Stimulated activated naive CD8-positive, alpha-beta T cell treated with anti-CD3 and anti-CD28 coated beads, Interleukin-15, amount 100 ng/mL, for 72 hours (primary cell): Measurements from ENCODE around the gene CSMD2.

ENCODE experiments used
- ATAC-seq: fragments of 150-1000 bp; cut with Tn5 transposase; 2 replicates; pipeline ENCODE4 v1.10.0; 2021; ENCODE audit warnings: mild to moderate bottlenecking, moderate library complexity
- DNase-seq, 2 donors: peaks; one replicate each; pipeline ENCODE4 v3.0.0; 2021 to 2022
- H3K27ac Mint-ChIP-seq, 2 donors: one replicate each; pipeline ENCODE4 v1.8.0; 2022; ENCODE audit warnings: mild to moderate bottlenecking in 2 of 2, mixed read lengths in 2 of 2, moderate library complexity in 2 of 2
- H3K27me3 Mint-ChIP-seq: one replicate; pipeline ENCODE4 v1.8.0; 2022; ENCODE audit warnings: mixed read lengths
- H3K4me1 Mint-ChIP-seq: one replicate; pipeline ENCODE4 v1.8.0; 2022; ENCODE audit warnings: mild to moderate bottlenecking, mixed read lengths
- H3K4me3 Mint-ChIP-seq, 2 donors: one replicate each; pipeline ENCODE4 v1.8.0; 2022; ENCODE audit warnings: mild to moderate bottlenecking in 2 of 2, mixed read lengths in 2 of 2, moderate library complexity in 1 of 2
- H3K9me3 Mint-ChIP-seq, 2 donors: one replicate each; pipeline ENCODE4 v1.8.0; 2022; ENCODE audit warnings: mixed read lengths in 2 of 2

CSMD2 gene

DNA sequence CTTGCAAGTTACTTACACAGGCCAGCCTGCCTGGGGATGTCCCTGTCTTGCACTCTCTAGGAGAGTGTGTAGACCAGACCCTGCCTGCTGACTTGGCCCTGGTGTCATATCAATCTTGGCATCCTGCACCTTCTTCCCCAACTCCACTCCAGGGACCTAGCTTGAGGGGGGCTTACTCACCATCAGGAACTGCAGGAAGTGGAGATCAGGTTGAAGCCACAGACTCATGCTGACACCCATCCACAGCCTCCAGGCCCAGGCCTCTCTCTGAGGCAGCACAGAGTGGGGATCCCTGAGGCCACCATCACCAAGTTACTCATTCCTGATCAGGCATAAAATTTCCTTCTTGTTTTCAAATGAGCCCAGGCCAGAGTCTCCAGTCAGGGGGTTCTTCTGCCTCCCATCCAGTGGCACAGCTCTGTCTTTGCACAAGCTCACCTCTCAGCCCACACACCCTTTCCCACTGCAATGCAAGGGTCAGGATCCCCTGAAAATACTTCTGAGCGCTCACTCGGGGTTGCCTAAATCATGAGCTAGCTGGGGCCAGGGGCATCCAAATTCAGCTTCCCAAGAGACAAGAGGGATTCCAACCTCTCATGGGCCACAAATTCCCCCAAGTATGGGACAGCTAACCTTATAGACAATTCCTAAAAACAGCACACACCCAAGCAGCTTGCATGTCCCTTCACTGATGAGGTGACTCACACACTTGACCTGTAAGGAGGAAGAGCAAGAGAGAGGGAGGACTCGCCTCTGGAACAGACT is 33.5 kb downstream of the CSMD2 start:
- no peaks in the 10 kb centered on the region for H3K9me3 Mint-ChIP-seq
- H3K4me1 Mint-ChIP-seq: no peaks in the 10 kb centered on the region
- peaks cover under 1% of the 10 kb centered on the region for H3K27me3 Mint-ChIP-seq
- no peak overlapping the region for H3K27ac Mint-ChIP-seq
- H3K4me3 Mint-ChIP-seq: no peak overlapping the region
- ATAC-seq: no peak
- DNase-seq: no peak

DNA sequence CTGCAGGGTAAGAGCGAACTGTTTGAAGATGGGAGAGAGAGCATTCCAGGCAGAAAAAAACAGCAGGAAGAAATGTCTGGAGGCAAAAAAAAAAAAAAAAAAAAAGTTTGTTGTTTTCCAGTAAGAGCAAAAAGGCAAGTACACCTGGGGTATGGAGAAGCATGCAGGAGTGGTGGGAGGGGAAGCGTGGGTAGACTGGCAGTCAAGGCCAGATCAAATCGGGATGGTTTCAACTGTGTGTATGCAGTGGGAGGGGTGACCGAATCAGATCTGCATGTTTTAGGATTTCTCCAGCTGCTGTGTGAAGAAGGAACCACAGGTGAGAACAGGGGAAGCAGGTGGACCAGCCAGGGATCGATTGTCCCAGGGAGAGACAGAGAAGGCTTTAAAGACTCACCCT is 34.7 kb downstream of the CSMD2 start:
- no peak overlapping the region for H3K27ac Mint-ChIP-seq
- H3K4me1 Mint-ChIP-seq: no peaks in the 10 kb centered on the region
- ATAC-seq: no peak
- H3K27me3 Mint-ChIP-seq: peaks cover 9% of the 10 kb centered on the region
- no peaks in the 10 kb centered on the region for H3K9me3 Mint-ChIP-seq
- H3K4me3 Mint-ChIP-seq: no peak overlapping the region
- no peak for DNase-seq

DNA sequence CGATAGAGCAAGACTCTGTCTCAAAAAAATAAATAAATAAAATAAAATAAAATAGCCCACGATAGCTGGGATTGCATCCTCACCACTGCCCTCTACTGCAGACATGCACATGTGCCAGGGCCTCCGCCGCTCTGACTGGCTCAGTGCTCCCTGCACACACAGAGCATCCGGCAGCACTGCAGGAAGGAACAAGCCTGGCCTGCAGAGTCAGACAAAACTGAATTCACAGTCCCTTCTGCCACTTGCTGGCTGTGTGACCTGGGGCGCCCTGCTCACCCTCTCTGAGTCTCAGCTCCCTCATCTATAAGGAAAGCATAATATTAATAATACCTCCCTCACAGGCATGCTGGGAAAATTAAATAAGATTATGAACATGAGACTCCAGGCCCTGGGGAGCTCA is 35.4 kb downstream of the CSMD2 start:
- peaks cover 9% of the 10 kb centered on the region for H3K27me3 Mint-ChIP-seq
- no peak overlapping the region for H3K27ac Mint-ChIP-seq
- ATAC-seq (no peak), DNase-seq (no peak)
- H3K9me3 Mint-ChIP-seq: no peaks in the 10 kb centered on the region
- H3K4me1 Mint-ChIP-seq: no peaks in the 10 kb centered on the region
- no peak overlapping the region for H3K4me3 Mint-ChIP-seq

DNA sequence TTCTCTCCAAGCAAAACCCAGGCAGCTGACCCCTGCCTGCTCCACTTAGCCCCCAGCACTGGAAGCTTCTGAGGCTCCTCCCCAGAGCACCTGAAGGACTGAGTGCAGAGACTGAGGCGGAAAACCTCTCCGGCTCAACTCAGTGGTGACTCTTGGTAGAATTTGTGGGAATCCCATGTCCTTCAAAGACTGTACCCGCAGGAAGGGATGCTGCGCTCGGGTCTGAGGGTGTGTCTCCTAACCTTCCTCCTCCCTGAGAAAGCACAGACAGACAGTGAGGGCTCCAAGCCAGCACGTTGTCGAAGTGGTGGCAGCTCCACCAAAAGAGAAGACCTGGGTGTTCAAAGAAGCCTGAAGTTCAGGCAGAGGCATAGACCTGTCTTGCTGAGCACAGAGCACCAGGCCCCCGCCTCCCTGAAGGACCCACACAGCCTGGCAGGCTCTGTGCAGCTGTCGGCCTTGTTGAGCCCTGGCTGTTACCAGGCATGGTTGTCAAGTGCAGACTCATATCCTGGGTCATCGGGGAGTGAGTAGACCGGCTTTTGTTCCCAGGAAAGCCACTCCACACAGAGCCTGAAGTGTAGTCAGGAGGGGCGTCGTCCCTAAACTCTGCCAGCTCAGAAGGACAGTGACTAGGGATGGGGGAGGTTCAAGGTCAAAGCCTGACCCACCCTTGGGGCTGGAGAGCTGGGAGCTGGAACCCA is 36.7 kb downstream of the CSMD2 start:
- no peak overlapping the region for H3K4me3 Mint-ChIP-seq
- H3K27me3 Mint-ChIP-seq: peaks cover 9% of the 10 kb centered on the region
- H3K9me3 Mint-ChIP-seq: no peaks in the 10 kb centered on the region
- DNase-seq (no peak), ATAC-seq (no peak)
- peak overlapping the region in 1 of 2 donors; percentile 74 for H3K27ac Mint-ChIP-seq
- no peaks in the 10 kb centered on the region for H3K4me1 Mint-ChIP-seq

DNA sequence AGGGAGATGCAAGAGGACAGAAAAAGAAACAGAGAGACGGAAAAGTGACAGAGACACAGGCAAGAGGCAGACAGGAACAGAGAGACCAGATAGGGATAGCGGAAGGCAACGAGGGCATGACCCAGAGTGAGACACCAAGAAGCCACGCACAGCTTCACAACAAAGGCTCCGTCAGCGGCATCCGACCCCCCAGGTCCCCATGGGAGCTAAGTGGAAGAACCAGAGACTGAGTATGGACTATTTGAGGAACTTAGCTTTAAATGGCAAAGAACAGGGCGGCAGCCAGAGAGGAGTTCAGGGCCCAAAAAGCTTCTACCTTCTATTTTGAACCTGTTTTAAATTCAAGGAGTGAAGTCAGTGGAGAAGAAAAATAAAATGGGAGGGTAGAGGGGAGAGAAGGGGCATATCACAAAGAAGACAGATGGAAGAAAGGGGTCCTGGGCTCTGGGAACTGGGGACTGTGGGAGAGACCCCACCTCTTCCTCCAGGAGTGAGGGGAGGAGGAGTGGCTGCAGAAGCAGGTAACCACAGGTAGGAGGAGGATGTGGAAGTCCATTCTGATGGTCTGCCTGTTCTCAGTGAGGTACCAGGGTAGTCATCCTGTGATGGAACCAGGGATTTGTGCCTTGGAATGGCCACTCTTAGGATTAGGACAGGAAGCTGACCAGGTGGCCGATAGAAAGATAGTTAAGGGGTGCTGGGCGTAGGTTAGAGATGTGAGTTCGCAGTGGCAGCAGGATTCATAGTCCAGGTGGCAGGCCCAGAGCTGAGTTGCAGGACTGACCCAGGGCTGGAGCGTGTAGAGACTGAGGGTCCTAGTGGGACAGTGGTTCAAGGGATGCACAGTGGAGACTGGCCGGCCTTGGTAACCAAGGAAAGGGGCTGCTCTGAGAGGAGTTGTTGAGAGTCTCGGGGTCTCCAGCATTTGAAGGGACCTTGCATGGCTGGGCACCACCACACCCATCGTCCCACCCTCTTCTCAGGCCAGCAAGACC is 37.7 kb downstream of the CSMD2 start:
- no peak for DNase-seq
- no peak overlapping the region for H3K4me3 Mint-ChIP-seq
- ATAC-seq: no peak
- H3K9me3 Mint-ChIP-seq: peaks cover 0 to 4% of the 10 kb centered on the region in 2 donors
- peak overlapping the region in 1 of 2 donors; percentile 74 for H3K27ac Mint-ChIP-seq
- H3K4me1 Mint-ChIP-seq: no peaks in the 10 kb centered on the region
- H3K27me3 Mint-ChIP-seq: peaks cover 9% of the 10 kb centered on the region

DNA sequence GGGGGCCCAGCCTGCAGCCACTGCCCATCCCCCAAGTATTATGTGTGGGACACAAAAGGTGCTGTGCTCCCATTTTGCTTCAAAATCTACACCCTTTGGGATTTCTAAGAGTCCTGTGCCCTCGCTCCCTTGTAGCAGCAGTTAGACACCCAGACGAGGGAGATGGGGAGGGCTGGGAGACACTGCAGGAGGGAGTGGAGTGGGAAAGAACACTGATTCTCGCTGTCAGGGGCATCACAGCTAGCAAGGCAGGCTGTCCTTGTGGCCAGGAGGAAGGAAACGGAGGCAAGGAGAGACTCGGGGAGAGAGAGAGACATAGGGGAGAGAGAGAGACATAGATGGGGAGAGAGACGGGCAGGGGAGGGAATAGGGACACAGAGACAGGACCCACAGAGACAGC is 38.5 kb downstream of the CSMD2 start:
- H3K4me3 Mint-ChIP-seq: no peak overlapping the region
- H3K27me3 Mint-ChIP-seq: peaks cover 9% of the 10 kb centered on the region
- H3K4me1 Mint-ChIP-seq: no peaks in the 10 kb centered on the region
- DNase-seq (no peak), ATAC-seq (no peak)
- H3K27ac Mint-ChIP-seq: no peak overlapping the region
- H3K9me3 Mint-ChIP-seq: peaks cover 0 to 7% of the 10 kb centered on the region in 2 donors

DNA sequence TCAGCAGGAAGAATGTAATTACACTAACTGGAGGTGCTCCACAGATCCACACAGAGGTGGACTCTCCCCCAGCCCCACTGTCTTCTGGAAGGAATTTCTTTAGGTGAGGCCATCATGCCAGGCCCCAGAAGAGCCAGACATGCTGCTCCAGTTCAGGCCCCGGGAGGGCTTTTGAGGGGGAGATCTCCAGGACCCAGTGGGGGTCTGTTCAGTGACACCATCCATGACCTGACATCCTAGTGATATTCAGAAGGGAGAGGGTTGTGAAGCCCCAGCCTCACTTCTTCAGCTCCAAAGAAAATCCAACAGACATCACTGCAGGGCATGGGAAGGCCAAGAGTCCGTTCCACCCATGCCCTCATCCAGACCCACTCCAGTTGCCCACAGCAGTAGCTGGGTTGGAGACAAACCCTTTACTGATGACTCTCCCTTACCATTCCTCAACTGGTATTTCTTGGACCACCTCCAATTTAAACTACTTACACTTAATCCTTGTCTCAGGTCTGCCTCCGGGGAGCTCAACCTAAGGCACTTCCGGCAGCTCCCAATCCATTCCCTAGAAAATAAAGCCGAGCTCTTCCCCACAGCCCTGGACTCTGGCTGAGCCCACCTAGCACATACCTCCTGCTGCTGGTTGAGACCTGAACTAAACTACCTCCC is 39.2 kb downstream of the CSMD2 start:
- Mint-ChIP-seq H3K4me1 (no peaks in the 10 kb centered on the region), H3K27ac (no peak overlapping the region), H3K27me3 (peaks cover 9% of the 10 kb centered on the region), H3K9me3 (peaks cover 0 to 7% of the 10 kb centered on the region in 2 donors), H3K4me3 (no peak overlapping the region)
- no peak for DNase-seq
- no peak for ATAC-seq

DNA sequence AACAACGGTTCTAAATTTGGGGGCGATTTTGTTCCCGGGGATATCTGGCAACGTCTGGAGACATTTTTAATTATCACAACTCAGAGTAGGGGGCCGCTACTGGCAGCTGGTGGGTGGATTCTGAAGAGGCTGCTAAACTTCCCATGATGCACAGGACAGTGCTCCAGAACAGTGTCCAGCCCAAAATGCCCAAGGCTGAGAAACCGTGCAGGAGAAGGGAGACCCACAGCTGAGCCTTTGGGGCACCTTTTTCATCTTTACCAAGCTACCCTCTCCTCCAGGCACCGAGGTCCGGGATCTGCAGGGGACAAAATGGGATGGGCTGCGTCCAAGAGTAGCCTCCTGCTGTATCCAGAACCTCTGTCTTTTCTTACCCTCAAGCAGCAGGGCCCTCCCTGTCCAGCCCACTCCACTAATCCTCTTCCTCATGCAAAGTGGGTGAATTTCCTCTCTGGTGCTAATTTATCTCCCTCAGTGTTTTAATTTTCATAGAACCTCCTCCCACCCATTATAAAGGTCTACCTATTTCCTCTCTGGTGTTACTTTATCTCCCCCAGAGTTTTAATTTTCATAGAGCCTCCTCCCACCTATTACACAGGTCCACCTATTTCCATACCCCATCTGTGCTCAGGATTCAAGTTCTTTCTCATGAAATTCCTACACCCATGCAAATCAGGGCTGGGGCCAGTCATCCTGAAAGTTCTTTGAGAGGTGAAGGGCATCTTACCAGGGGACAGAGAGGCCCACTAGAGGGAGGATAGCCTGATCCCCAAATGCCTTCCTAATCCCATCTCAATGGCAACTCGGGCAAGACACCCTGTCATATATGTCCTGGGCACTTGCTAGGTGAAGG is 42.7 kb downstream of the CSMD2 start:
- H3K9me3 Mint-ChIP-seq: peaks cover 5 to 9% of the 10 kb centered on the region in 2 donors
- DNase-seq (no peak), ATAC-seq (no peak)
- H3K4me3 Mint-ChIP-seq: no peak overlapping the region
- peaks cover 10% of the 10 kb centered on the region for H3K27me3 Mint-ChIP-seq
- no peak overlapping the region for H3K27ac Mint-ChIP-seq
- no peaks in the 10 kb centered on the region for H3K4me1 Mint-ChIP-seq

DNA sequence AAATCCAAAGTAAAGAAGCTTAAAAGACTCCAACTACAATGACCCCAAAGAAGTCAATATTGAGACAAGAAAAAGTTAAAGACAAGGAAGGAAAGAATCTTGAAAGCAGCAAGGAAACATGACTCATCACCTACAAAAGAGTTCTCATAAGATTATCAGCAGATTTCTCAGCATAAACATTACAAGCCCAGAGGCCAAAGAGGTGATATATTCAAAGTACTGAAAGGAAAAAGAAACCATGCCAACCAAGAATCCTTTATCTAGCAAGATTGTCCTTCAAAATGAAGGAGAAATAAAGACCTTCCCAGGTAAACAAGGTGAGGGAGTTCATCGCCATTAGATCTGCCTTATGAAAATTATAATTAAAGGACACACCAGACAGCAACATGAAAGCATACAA is 49.8 kb downstream of the CSMD2 start:
- ATAC-seq (no peak), DNase-seq (no peak)
- Mint-ChIP-seq H3K4me1 (no peaks in the 10 kb centered on the region), H3K9me3 (peaks cover 20 to 44% of the 10 kb centered on the region in 2 donors), H3K27me3 (peaks cover 12% of the 10 kb centered on the region), H3K27ac (no peak overlapping the region), H3K4me3 (no peak overlapping the region)

DNA sequence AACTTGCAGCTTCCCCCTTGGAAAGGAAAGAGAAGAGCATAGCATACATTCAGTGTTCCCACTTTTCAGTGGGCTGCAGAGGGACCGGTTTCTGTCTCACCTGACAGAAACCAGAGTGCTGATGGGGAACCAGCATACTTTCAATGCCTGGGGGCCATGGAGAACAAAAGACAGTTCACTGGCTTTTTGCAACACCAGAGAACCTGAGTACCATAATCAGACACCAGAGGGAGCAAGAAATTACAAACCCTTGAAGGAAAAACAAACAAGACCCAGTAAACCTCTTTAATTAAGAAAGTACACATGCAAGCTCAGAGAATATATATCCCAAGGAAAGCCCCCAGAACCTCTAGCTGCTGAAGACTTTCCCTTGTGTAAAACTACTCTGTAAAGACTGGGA is 51.1 kb downstream of the CSMD2 start:
- Mint-ChIP-seq H3K4me3 (no peak overlapping the region), H3K9me3 (peaks cover 16 to 44% of the 10 kb centered on the region in 2 donors), H3K27ac (peak overlapping the region in 1 of 2 donors; percentile 31), H3K27me3 (peaks cover 14% of the 10 kb centered on the region), H3K4me1 (no peaks in the 10 kb centered on the region)
- ATAC-seq: no peak
- no peak for DNase-seq

DNA sequence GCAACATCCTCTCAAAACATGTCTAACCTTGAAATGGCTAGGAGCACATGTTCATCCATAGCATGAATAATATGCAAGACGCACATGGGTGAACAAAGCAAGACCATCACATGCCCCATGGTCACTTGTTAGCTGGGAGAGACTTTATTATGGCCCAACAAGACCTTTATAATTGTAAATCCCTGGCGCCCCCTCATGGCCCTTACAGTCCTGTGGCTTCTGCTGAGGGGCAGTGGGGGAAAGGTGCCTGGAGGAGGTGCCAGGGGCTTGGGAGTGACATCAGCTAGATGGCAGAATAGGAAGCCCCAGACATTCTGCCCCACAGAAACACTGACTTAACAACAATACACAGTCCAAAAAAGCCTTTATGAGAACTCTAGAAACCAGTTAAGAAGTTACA is 51.7 kb downstream of the CSMD2 start:
- Mint-ChIP-seq H3K9me3 (peaks cover 15 to 44% of the 10 kb centered on the region in 2 donors), H3K4me1 (no peaks in the 10 kb centered on the region), H3K4me3 (no peak overlapping the region), H3K27me3 (peaks cover 19% of the 10 kb centered on the region), H3K27ac (no peak overlapping the region)
- ATAC-seq (no peak), DNase-seq (no peak)

DNA sequence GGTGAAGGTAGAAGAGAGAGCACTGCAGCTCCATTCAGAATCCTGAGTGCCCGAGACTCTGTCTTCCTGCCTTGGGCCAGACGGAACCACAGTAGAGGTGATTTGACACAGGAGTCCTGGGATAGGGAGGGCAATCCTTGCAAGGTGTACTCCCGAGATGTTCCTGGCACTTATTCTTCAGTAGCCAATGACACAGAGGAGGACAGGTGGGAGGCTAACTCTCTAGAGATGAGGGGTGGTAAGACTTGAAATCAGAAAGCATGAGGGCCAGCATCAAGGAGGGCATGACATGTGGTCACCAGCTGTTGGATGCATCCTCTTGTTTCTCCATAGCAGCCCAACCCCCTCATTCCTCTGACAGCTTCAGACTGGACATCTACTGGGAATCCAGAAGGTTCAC is 56.3 kb downstream of the CSMD2 start:
- ATAC-seq (no peak), DNase-seq (no peak)
- Mint-ChIP-seq H3K4me1 (no peaks in the 10 kb centered on the region), H3K9me3 (peaks cover 8 to 10% of the 10 kb centered on the region in 2 donors), H3K27ac (no peak overlapping the region), H3K27me3 (peaks cover 40% of the 10 kb centered on the region), H3K4me3 (no peak overlapping the region)

DNA sequence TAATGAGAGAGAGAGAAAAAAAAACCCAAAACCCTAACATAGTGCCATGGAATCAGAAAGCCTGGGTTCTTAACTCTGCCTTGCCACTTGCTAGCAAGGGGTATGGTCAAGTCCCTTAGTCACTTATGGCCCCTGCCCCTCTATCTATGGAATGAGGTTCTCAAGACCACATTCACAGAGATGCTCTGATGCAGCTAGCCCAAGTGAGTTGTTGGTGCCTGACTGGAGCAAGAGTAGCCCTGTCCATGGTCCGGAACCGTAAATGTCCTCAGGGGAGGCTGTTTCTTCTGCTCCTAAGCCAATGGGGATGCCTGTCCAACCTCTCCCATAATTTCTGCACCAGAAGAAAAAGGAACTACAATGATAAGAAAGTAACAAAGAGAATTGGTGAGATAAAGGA is 56.8 kb downstream of the CSMD2 start:
- no peak overlapping the region for H3K4me3 Mint-ChIP-seq
- H3K4me1 Mint-ChIP-seq: no peaks in the 10 kb centered on the region
- peaks cover 6 to 8% of the 10 kb centered on the region in 2 donors for H3K9me3 Mint-ChIP-seq
- DNase-seq (no peak), ATAC-seq (no peak)
- H3K27ac Mint-ChIP-seq: no peak overlapping the region
- H3K27me3 Mint-ChIP-seq: peaks cover 40% of the 10 kb centered on the region

DNA sequence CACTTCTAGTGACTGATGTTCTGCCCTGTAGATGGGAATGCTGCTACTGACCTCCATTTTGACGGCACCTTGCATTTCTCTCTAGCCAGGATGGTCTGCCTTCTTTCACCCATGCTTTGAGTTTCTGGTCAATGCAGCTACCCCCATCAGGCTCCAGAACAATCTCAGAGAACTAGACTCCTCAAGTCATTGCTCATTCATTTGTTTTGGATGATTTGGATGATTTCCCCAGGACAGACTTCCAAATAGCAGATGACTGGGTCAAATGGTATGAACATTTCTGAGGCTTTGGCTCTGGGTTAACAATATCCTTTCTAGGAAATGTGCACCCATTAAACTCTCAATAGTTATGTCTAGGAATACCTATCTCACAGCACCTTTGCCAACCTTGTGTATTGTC is 63.9 kb downstream of the CSMD2 start:
- ATAC-seq (no peak), DNase-seq (no peak)
- Mint-ChIP-seq H3K27ac (no peak overlapping the region), H3K27me3 (peaks cover 28% of the 10 kb centered on the region), H3K4me1 (no peaks in the 10 kb centered on the region), H3K9me3 (no peaks in the 10 kb centered on the region), H3K4me3 (no peak overlapping the region)
